DND-41 (cell line): ENCODE measurements around the gene SWAP70.

ENCODE experiments used
- ATAC-seq: fragments of 200-7000 bp; cut with Tn5 transposase; 3 replicates; pipeline ENCODE4 v1.9.1; 2021; ENCODE audit warnings: low read depth; ENCODE audit not compliant: insufficient read depth
- DNase-seq: peaks from one replicate; pipeline ENCODE4 v3.0.0-alpha.2; 2020
- H2AFZ ChIP-seq: 2 replicates; pipeline ENCODE4 v1.6.0; 2012; ENCODE audit warnings: low read depth, low read length
- H3K27ac ChIP-seq: 2 replicates; pipeline ENCODE4 v1.5.1; 2012; ENCODE audit warnings: low read length, inconsistent platforms
- H3K27me3 ChIP-seq: fragments of 200-600 bp; sonication (generic); 2 replicates; pipeline ENCODE4 v1.6.0; 2012; ENCODE audit warnings: low read length, mild to moderate bottlenecking, inconsistent platforms; ENCODE audit not compliant: insufficient read depth, poor library complexity
- H3K36me3 ChIP-seq: 2 replicates; pipeline ENCODE4 v1.5.1; 2012; ENCODE audit warnings: low read length, inconsistent platforms; ENCODE audit not compliant: insufficient read depth
- H3K4me1 ChIP-seq: 2 replicates; pipeline ENCODE4 v1.5.1; 2012; ENCODE audit warnings: mild to moderate bottlenecking, low read length; ENCODE audit not compliant: insufficient read depth
- H3K4me2 ChIP-seq: 2 replicates; pipeline ENCODE4 v1.6.0; 2012; ENCODE audit warnings: mild to moderate bottlenecking, moderate library complexity, low read length, inconsistent platforms; ENCODE audit not compliant: insufficient read depth
- H3K4me3 ChIP-seq, 2 experiments: fragments of 200-600 bp in 1 of 2; shearing (Covaris generic) in 1 of 2; 2 replicates each; pipeline ENCODE4 v1.5.1; 2012 to 2016; ENCODE audit warnings: inconsistent platforms in 2 of 2, low read length in 2 of 2, mild to moderate bottlenecking in 2 of 2, low read depth in 1 of 2, moderate library complexity in 1 of 2
- H3K79me2 ChIP-seq: 2 replicates; pipeline ENCODE4 v1.6.0; 2012; ENCODE audit warnings: low read length, inconsistent platforms; ENCODE audit not compliant: insufficient read depth
- H3K9ac ChIP-seq: 2 replicates; pipeline ENCODE4 v1.6.0; 2012; ENCODE audit warnings: low read depth, mild to moderate bottlenecking, inconsistent platforms, low read length, moderate library complexity
- H3K9me3 ChIP-seq: 2 replicates; pipeline ENCODE4 v1.5.1; 2012; ENCODE audit warnings: low read length, moderate library complexity, mild to moderate bottlenecking, inconsistent platforms; ENCODE audit not compliant: insufficient read depth, severe bottlenecking
- H4K20me1 ChIP-seq: 2 replicates; pipeline ENCODE4 v1.6.0; 2012; ENCODE audit warnings: low read length; ENCODE audit not compliant: insufficient read depth
- EZH2 ChIP-seq: IDR thresholded peaks from 3 replicates; pipeline ENCODE4 v1.6.1; 2012; ENCODE audit warnings: borderline replicate concordance, low read depth, mild to moderate bottlenecking, moderate library complexity, low read length, inconsistent platforms; ENCODE audit not compliant: severe bottlenecking
- TF ChIP-seq, protein P1 (sequence below): IDR thresholded peaks from 2 replicates; pipeline ENCODE4 v1.5.1; 2012; ENCODE audit warnings: borderline replicate concordance, low read length, moderate library complexity, mild to moderate bottlenecking; ENCODE audit not compliant: poor library complexity, severe bottlenecking; ENCODE audit errors: extremely low read depth

Gene SWAP70

DNA sequence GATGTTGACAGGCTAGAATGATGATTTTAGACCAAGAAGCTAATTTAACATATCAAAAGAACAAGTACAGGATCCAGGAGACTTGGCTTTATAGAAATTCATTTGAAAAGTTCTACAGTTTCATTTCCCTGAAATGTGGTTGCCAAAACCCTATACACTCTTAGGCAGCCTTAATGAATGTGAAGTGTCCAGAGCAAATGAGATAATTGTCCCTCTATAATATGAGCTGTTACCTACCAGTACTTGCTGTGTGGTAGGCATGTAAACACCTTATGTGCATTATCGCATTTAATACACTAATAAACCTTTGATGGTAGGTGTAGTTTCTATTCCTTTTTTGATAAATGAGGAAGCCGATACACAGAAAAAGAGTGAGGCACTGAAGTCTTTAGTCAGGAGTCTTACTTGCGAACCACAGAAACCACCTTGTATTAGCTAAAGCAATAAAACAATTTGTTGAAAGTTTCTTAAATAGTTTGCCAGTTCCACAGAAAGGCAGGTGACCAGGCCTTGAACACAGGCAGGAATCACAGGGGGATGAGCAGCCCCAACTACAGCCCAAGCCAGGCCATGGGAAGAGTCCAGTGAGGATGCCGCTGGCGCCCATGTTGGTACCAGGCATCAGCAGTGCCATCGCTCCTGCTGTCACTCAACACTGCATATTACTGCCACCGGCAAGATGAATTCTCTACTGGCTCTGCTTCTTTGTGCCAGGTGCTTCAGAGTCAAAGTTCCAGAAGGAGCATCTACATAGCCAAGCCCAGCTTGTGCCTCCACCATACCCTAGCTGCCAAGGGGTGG lies 81.7 kb downstream of the SWAP70 start:
- no peak overlapping the region for H3K9ac ChIP-seq
- no peak for ATAC-seq
- no peak overlapping the region for H3K4me3 ChIP-seq
- H3K9me3 ChIP-seq = no peaks in the 10 kb centered on the region
- DNase-seq = no peak
- no peaks in the 10 kb centered on the region for H3K4me1 ChIP-seq
- no peaks in the 10 kb centered on the region for H4K20me1 ChIP-seq
- no peaks in the 10 kb centered on the region for H3K36me3 ChIP-seq
- no peak overlapping the region for H2AFZ ChIP-seq
- no peak overlapping the region for H3K4me2 ChIP-seq
- no peak for TF ChIP-seq EZH2
- TF ChIP-seq, protein P1, sequence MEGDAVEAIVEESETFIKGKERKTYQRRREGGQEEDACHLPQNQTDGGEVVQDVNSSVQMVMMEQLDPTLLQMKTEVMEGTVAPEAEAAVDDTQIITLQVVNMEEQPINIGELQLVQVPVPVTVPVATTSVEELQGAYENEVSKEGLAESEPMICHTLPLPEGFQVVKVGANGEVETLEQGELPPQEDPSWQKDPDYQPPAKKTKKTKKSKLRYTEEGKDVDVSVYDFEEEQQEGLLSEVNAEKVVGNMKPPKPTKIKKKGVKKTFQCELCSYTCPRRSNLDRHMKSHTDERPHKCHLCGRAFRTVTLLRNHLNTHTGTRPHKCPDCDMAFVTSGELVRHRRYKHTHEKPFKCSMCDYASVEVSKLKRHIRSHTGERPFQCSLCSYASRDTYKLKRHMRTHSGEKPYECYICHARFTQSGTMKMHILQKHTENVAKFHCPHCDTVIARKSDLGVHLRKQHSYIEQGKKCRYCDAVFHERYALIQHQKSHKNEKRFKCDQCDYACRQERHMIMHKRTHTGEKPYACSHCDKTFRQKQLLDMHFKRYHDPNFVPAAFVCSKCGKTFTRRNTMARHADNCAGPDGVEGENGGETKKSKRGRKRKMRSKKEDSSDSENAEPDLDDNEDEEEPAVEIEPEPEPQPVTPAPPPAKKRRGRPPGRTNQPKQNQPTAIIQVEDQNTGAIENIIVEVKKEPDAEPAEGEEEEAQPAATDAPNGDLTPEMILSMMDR = no peak
- peaks cover 4% of the 10 kb centered on the region for H3K27me3 ChIP-seq
- no peaks in the 10 kb centered on the region for H3K79me2 ChIP-seq
- H3K27ac ChIP-seq = no peak overlapping the region

DNA sequence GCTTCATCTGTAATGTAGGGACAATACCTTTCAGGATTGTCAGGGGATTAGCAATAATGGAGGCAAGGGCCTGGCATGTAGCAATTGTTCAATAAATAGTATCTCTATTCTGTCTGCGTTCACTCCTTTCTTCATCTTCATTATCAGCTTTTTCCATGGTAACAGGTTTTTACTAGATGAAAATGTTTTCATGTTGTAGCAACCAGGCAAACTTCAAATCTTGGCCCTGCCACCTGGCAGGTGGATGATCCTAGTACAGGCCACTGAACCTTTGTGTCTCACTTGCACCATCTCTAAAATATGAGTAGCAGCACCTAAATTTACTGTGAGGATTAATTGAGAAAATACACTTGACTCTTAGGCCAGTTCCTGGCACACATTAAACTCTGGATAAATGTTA lies 83.4 kb downstream of the SWAP70 start:
- ATAC-seq = no peak

DNA sequence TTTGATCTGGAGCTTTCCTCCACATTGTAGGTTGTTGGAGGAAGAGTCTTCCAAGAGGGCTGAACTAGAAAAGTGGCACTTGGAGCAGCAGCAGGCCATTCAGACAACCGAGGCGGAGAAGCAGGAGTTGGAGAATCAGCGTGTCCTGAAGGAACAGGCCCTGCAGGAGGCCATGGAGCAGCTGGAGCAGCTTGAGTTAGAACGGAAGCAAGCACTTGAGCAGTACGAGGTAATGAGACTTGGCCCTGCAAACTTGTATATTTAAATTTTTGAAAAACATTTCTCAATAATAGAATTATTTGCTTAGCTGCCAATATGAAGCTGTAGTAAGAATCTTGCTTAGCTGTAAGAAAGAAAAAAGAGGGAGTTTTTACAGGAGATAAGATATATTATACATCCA lies 84.0 kb downstream of the SWAP70 start:
- H3K9me3 ChIP-seq = no peaks in the 10 kb centered on the region
- no peak overlapping the region for H3K9ac ChIP-seq
- no peaks in the 10 kb centered on the region for H4K20me1 ChIP-seq
- no peaks in the 10 kb centered on the region for H3K79me2 ChIP-seq
- no peak overlapping the region for H2AFZ ChIP-seq
- no peaks in the 10 kb centered on the region for H3K4me1 ChIP-seq
- DNase-seq = no peak
- H3K36me3 ChIP-seq = no peaks in the 10 kb centered on the region
- TF ChIP-seq EZH2 = no peak
- TF ChIP-seq, protein P1 = no peak
- no peak for ATAC-seq
- peaks cover 14% of the 10 kb centered on the region for H3K27me3 ChIP-seq
- no peak overlapping the region for H3K4me3 ChIP-seq
- no peak overlapping the region for H3K27ac ChIP-seq
- H3K4me2 ChIP-seq = no peak overlapping the region

More for the DNA sequence above, 83.4 kb downstream of the SWAP70 start:
- DNase-seq = no peak
- no peaks in the 10 kb centered on the region for H3K4me1 ChIP-seq
- no peak overlapping the region for H2AFZ ChIP-seq
- H4K20me1 ChIP-seq = no peaks in the 10 kb centered on the region
- no peaks in the 10 kb centered on the region for H3K36me3 ChIP-seq
- no peaks in the 10 kb centered on the region for H3K79me2 ChIP-seq
- no peaks in the 10 kb centered on the region for H3K9me3 ChIP-seq
- no peak overlapping the region for H3K4me3 ChIP-seq
- no peak overlapping the region for H3K4me2 ChIP-seq
- no peak overlapping the region for H3K27ac ChIP-seq
- H3K9ac ChIP-seq = no peak overlapping the region
- H3K27me3 ChIP-seq = peaks cover 11% of the 10 kb centered on the region
- TF ChIP-seq EZH2 = no peak
- TF ChIP-seq, protein P1 = no peak
